HCT116 (cell line): ENCODE measurements around the gene PLCD1.

Source experiments
- EZH2 ChIP-seq: fragments of 200-600 bp; sonication (generic); IDR thresholded peaks from 2 replicates; pipeline ENCODE4 v1.6.1; 2017; ENCODE audit warnings: antibody characterized with exemption, mixed run types
- TF ChIP-seq, protein P1 (sequence below), 3 experiments: fragments of 200-600 bp in 1 of 3; sonication (generic) in 1 of 3; IDR thresholded peaks in 2 of 3; conservative IDR thresholded peaks in 1 of 3; 2 replicates each; pipeline ENCODE4 v1.5.1; 2012 to 2017; ENCODE audit warnings: low read depth in 2 of 3, low read length in 2 of 3, antibody characterized with exemption in 1 of 3, borderline replicate concordance in 1 of 3, control low read depth in 1 of 3, mild to moderate bottlenecking in 1 of 3, mixed read lengths in 1 of 3, mixed run types in 1 of 3, moderate library complexity in 1 of 3; ENCODE audit not compliant: insufficient read depth in 1 of 3
- TF ChIP-seq, protein P2 (sequence below): IDR thresholded peaks from 2 replicates; pipeline ENCODE4 v1.6.1; 2012; ENCODE audit warnings: low read depth

DNA sequence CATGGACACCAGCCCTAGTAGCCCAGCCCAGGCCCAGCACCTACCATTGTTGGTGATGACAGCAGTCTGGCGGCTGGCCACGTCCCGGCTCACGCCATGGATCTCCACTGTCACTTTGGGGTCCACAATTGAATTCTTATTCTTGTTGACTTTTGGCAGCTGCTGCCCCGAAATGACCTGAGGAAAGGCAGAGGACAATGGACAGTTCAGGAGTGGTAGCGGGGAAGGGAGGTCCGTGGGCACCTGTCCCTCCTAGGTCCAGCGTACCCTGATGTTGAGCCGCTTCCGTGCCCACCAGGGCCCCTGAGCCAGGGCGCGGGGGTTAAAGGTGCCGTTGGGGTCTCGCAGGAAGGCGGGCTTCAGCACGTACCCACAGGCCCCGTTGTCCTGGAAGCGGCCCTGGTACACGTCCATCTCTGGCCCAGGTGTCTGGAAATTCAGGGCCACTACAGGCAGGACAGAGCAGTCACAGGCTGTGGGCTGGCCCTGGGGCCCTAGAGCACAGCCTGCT lies 21.2 kb downstream of the PLCD1 start:
- TF ChIP-seq, protein P1, sequence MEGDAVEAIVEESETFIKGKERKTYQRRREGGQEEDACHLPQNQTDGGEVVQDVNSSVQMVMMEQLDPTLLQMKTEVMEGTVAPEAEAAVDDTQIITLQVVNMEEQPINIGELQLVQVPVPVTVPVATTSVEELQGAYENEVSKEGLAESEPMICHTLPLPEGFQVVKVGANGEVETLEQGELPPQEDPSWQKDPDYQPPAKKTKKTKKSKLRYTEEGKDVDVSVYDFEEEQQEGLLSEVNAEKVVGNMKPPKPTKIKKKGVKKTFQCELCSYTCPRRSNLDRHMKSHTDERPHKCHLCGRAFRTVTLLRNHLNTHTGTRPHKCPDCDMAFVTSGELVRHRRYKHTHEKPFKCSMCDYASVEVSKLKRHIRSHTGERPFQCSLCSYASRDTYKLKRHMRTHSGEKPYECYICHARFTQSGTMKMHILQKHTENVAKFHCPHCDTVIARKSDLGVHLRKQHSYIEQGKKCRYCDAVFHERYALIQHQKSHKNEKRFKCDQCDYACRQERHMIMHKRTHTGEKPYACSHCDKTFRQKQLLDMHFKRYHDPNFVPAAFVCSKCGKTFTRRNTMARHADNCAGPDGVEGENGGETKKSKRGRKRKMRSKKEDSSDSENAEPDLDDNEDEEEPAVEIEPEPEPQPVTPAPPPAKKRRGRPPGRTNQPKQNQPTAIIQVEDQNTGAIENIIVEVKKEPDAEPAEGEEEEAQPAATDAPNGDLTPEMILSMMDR (IDR thresholded peaks at IDR 0.05 in 2 of 3, conservative IDR thresholded peaks at IDR 0.05 in 1 of 3; ENCODE audit: borderline replicate concordance in 1 of 3, insufficient read depth in 1 of 3, low read depth in 2 of 3, low read length in 2 of 3) = no peak
- TF ChIP-seq, protein P2, sequence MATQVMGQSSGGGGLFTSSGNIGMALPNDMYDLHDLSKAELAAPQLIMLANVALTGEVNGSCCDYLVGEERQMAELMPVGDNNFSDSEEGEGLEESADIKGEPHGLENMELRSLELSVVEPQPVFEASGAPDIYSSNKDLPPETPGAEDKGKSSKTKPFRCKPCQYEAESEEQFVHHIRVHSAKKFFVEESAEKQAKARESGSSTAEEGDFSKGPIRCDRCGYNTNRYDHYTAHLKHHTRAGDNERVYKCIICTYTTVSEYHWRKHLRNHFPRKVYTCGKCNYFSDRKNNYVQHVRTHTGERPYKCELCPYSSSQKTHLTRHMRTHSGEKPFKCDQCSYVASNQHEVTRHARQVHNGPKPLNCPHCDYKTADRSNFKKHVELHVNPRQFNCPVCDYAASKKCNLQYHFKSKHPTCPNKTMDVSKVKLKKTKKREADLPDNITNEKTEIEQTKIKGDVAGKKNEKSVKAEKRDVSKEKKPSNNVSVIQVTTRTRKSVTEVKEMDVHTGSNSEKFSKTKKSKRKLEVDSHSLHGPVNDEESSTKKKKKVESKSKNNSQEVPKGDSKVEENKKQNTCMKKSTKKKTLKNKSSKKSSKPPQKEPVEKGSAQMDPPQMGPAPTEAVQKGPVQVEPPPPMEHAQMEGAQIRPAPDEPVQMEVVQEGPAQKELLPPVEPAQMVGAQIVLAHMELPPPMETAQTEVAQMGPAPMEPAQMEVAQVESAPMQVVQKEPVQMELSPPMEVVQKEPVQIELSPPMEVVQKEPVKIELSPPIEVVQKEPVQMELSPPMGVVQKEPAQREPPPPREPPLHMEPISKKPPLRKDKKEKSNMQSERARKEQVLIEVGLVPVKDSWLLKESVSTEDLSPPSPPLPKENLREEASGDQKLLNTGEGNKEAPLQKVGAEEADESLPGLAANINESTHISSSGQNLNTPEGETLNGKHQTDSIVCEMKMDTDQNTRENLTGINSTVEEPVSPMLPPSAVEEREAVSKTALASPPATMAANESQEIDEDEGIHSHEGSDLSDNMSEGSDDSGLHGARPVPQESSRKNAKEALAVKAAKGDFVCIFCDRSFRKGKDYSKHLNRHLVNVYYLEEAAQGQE = no peak
- no peak for TF ChIP-seq EZH2
